AML-193 (cell line): ENCODE results near the gene DRGX.

ENCODE experiments used
- DNase-seq, 2 experiments: peaks; one replicate each; lab custom pipeline; 2025; lab: John Stamatoyannopoulos, UW

Gene DRGX

GRCh38 chr10:49407552-49408137, 11.8 kb upstream of the DRGX start:
- DNase-seq: peak; percentile 36 to 48

DNA sequence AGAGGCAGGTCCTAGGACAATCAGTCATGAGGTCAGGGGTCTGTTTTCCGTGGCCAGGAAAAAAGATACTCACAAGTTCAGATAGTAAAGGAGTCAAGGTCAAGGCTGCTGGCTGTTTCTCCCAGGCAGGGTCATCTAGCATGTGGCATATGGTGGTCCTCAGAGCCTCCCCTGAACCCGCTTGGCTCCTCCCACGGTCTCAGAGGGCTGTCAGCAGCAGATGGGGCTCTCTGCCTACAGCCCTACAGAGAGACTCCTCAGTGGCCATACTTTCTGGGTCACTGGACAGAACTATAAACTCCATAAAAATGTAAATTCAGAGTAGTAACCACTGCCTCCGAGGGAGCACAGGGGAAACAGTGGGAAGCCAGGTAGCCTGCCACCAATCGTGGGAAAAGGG, 11.3 kb upstream of the DRGX start:
- DNase-seq: no peak

GRCh38 chr10:49404321-49404878, 8.5 kb upstream of the DRGX start:
- no peak for DNase-seq

DNA sequence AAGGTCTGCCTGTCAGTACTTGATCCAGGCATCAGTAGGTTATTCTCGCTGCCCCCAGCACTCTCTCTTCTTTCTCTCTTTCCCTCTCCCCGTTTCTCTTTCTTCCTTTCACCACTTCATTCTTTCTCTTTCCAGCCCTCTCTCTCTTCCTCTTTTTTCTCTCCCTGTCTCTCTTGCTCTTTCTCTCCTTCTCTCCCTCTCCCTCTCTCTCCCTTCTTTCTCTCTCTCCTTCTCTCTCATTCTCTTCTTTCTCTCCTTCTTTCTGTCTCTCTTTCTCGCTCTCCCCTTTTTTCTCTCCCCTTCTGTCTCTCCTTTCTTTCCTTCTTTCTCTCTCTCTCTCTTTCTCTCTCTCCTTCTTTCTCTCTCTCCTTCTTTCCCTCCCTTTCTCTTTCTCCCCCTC, 7.5 kb upstream of the DRGX start:
- DNase-seq: no peak

DNA sequence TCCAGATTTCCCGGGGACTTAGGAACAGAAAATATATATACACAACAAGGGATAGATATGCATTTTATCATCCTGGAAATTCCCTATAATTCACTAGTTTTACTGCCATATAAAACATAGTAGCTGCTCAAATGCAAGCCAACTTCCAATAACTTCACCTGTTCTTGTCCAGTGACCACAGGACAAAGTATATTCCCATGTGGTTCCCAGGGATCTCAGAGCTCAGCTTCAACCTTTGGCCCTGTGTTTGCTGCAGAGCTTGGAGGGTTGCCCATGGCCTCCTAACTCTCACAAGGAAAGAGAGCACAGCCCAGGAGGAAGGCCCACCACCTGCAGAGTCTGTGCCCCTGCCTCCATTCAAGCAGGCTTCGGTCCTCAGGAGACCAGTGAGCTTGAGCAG, 4.5 kb upstream of the DRGX start:
- no peak for DNase-seq

GRCh38 chr10:49398986-49399385, 3.1 kb upstream of the DRGX start:
- DNase-seq: no peak

DNA sequence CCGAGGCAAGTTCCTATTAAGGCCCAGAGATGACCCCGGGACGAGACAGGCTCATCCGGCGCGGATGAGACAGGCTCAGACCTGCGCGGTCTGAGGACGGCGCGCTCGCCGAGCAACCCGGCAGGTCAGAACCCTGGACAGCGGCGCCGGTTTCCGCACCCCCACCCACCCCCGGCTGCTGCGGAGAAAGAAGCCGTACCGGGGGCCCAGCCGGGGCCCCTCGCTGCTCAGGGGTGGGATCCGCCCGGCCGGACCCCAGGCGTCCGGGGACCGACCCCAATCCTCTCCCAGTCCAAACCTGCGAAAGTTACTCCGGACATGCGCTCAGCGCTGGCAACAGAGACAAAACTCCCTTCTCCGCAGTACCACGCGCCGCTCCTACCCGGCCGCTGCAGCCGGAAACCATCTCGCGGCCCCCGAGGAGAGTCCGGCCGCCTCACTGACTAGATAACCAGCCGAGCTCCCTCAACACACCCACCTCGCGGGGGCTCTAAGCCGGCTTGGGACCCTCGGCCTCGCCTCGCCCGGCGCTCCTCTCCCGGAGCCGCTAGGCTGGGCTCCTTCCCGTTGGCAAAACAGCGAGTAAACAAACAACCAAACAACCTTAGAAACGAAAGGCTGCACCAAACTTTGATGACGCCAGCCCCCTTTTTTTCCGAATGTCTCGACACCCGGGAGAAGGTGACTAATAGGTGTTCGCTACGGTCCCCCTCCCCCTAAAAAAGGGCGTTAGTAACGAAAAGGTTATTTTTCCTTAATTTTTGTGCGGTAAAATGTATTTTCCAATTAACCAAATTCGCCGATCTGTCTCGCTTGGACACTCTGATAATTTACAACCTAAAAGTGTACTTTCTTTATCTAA, 2.3 kb upstream of the DRGX start:
- DNase-seq: no peak

DNA sequence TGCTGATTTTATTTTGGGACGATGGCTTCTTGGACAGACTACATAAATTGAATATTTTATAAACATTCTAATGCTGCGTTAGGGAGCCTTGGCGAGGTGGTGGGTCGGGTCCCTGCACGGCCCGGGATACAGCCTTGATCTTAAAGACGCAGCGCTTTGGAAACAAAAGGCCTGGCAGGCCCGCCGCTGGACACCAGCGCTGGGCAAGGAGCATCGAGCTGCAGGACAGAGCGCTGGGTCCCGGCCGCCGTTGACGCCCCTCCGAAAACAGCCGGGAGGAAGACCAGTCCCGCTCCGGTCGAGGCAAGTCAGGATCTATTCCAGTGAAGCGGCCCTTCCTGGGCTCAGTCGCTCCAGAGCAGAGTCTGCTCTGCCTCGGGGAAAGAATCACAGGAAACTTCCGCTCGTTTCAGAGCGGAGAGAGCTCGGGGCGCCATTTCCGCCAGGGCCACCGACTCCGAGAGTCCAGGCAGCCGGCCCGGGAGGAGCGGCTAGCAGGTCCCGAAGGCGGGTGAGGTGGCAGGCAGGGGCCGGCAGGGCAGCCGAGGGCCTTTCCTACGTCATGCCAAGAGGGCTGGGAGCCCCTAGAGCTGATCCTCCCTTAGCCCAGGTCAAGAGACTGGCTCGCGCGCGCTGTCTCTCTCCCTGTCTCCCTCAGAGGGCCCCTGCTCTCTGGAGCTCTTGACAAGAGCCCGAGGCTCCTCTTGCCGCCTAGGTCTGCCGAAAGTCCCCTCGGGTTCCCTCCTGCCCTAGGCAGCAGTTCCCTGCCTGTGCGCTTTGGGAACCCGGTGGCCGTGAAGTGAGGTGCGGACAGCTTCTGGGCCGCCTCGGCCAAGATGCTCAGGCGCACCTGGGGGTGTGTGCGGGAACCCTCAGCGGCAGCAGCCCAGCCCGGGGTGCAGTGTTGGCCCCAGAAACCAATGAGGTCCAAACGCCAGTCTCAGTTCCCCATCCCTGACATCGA, 1.4 kb upstream of the DRGX start:
- no peak for DNase-seq

DNA sequence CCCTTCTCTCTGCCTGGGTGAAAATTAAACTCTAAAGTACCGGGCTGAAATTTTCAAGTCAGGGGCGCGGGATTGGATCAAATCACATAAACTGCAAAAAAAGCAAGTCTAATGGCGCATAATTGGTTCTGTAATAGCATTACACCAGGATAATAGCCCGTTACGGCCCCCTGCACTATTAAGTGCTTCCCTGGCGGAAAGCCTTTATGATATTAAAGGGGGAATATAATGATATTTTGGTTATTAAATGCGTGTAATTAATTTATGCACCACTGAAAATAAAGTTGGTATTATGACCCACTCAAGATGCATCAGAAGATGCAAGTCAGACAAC, 744 bp upstream of the DRGX start:
- DNase-seq: no peak

GRCh38 chr10:49394933-49395740, 752 bp downstream of the DRGX start:
- no peak for DNase-seq

GRCh38 chr10:49393757-49394156, 2.1 kb downstream of the DRGX start:
- DNase-seq: no peak

DNA sequence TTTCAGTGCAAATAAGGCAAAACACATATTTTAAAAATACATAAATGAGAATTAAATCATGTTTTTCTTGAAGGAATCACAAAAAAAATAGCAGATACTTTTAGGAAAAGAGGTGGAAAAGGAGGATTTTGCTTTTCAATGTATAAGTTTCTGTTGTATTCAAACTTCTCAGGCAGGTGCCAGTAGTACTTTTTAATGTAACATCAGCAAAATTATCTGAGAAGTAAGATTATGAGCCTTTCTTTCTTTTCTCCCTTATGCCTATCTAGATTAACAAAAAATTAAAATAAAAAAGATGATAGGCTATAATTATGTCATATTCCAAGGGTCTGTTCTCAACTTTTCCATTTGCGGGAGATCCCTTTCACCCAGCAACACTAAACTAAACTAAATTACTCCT, 2.6 kb downstream of the DRGX start:
- no peak for DNase-seq

GRCh38 chr10:49389361-49389933, 6.4 kb downstream of the DRGX start:
- no peak for DNase-seq

- no peak for DNase-seq
Observed at GRCh38 chr10:49388161-49388560, 7.7 kb downstream of the DRGX start.

- no peak for DNase-seq
Observed at GRCh38 chr10:49387071-49387470, 8.8 kb downstream of the DRGX start.

GRCh38 chr10:49385939-49386922, 9.7 kb downstream of the DRGX start:
- no peak for DNase-seq

DNA sequence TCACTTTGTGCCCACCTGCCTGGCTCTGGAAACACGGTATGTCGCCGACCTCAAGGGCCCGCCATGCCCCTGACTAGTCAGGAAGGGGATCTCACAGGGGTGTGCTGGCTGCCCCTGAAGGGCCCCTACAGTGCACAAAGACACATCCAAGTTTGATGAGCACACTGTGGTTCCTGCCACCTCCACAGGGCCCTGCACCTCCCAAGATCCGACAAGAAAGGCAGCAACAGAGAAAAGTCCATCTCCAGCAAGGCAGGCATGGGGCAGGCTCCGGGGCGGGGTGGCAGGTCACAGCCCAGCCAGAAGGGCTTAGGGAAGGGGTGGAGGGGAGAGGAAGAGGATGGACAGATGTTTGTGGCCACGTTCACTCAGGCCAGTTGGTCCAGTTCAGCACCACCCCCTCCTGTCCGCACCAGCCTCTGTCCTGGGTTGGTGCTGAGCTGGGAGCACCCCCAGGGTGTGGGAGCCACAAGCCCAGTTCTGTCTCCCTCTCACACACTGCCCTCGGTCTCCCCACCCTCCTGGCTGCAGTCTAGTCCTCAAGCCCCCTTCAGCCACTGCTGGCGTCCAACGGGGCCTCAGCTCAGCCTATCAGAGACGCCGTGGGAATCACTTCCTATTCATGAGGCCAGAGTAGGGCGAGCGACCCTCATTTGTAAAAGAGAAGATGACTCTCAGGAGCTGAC, 11.5 kb downstream of the DRGX start:
- no peak for DNase-seq

GRCh38 chr10:49383853-49384252, 12.0 kb downstream of the DRGX start:
- no peak for DNase-seq

GRCh38 chr10:49382826-49383225, 13.1 kb downstream of the DRGX start:
- DNase-seq: no peak
